Prostate gland (tissue), 2 donors: ENCODE results near the gene PALB2. TPM values are rescaled to one million over a fixed set of nuclear protein-coding genes. Genes with fewer than 3 reads are reported as not detected.
"Not testable (repeated sequence)": the region's sequence is repeated elsewhere in the genome, so short reads cannot be mapped to it uniquely, and the experiment has no call there.

Source experiments
- DNase-seq: peaks from one replicate; pipeline ENCODE4 v3.0.0-alpha.2; 2019; ENCODE audit warnings: low spot score
- H3K27ac ChIP-seq, 2 donors: fragments of 200-600 bp; sonication (generic); 2 replicates each; pipeline ENCODE4 v1.5.1; 2017 to 2019
- H3K27me3 ChIP-seq: fragments of 200-600 bp; sonication (generic); replicated peaks from 2 replicates; pipeline ENCODE4 v1.5.1; 2019; ENCODE audit not compliant: insufficient read depth
- H3K36me3 ChIP-seq, 2 donors: fragments of 200-600 bp; sonication (generic); 1 replicate in 1 of 2; 2 replicates in 1 of 2; pipeline versions ENCODE4 v1.5.1 to v1.8.1; 2017 to 2019
- H3K4me1 ChIP-seq: fragments of 200-600 bp; sonication (generic); replicated peaks from 2 replicates; pipeline ENCODE4 v1.5.1; 2019
- H3K4me3 ChIP-seq, 2 donors: fragments of 200-600 bp; sonication (generic); 2 replicates each; pipeline ENCODE4 v1.5.1; 2017 to 2019
- H3K9me3 ChIP-seq: fragments of 200-600 bp; sonication (generic); 2 replicates; pipeline ENCODE4 v1.5.1; 2017
- CTCF ChIP-seq, 4 experiments: fragments of 200-600 bp in 2 of 4; fragments of 450-650 bp in 2 of 4; sonication (generic) in 2 of 4; IDR thresholded peaks; 1 replicate in 3 of 4; 2 replicates in 1 of 4; pipeline ENCODE4 v1.5.1; 2016 to 2019; ENCODE audit warnings: antibody characterized with exemption in 4 of 4, mild to moderate bottlenecking in 2 of 4, moderate library complexity in 2 of 4
- POLR2A ChIP-seq: fragments of 450-650 bp; IDR thresholded peaks from one replicate; pipeline ENCODE4 v1.6.1; 2016; ENCODE audit warnings: antibody characterized with exemption, mild to moderate bottlenecking
- POLR2AphosphoS5 ChIP-seq: sonication (generic); formaldehyde crosslinking; IDR thresholded peaks from one replicate; pipeline ENCODE4 v1.6.1; 2017; ENCODE audit warnings: antibody characterized with exemption
- WGBS: methylation state at CpG from one replicate; pipeline ENCODE4 v1.1.5; 2018; 5-methylcytosine and 5-hydroxymethylcytosine counted together
- intact Hi-C: fragments of 100-400 bp; cut with DNase I; formaldehyde crosslinking; loops from one replicate; pipeline ENCODE4 v1.14.2; 2022
- total RNA-seq, 2 donors: library from RNA; depleted of rRNA; stranded (reverse); fragments of >200 nt; gene quantifications; one replicate each; pipeline ENCODE4 v1.1.0, GENCODE V29; 2016

Gene PALB2
- total RNA-seq, 2 donors from 2014 or later, result 10.8 to 15.6 TPM

- Histone ChIP-seq H3K27me3 (no peaks in the 10 kb centered on the region), H3K9me3 (no peaks in the 10 kb centered on the region), H3K27ac (no peak overlapping the region), H3K36me3 (peaks cover 0 to 1% of the 10 kb centered on the region in 2 donors), H3K4me1 (no peaks in the 10 kb centered on the region), H3K4me3 (no peak overlapping the region)
- intact Hi-C loops, result no loop called here
- TF ChIP-seq CTCF (IDR thresholded peaks at IDR 0.05), result no peak
- no peak for TF ChIP-seq POLR2AphosphoS5
- TF ChIP-seq POLR2A, result no peak
- 90% methylated on average over 8 of the region's 8 CpGs for WGBS
- no peak for DNase-seq
Measured at GRCh38 chr16:23629516-23629915, 11.6 kb downstream of the PALB2 start.

- Histone ChIP-seq H3K27ac (no peak overlapping the region), H3K4me1 (no peaks in the 10 kb centered on the region), H3K27me3 (no peaks in the 10 kb centered on the region), H3K4me3 (no peak overlapping the region), H3K9me3 (no peaks in the 10 kb centered on the region), H3K36me3 (peaks cover 0 to 14% of the 10 kb centered on the region in 2 donors)
- intact Hi-C loops, result no loop called here
- TF ChIP-seq POLR2AphosphoS5 (no peak), CTCF (IDR thresholded peaks at IDR 0.05) (no peak), POLR2A (no peak)
- no peak for DNase-seq
Measured at GRCh38 chr16:23624092-23624491, 17.0 kb downstream of the PALB2 start.

GRCh38 chr16:23615805-23616204 lies 25.3 kb downstream of the PALB2 start:
- WGBS, result 95% methylated on average over 9 of the region's 9 CpGs
- intact Hi-C loops, result no loop called here
- Histone ChIP-seq H3K4me3 (no peak overlapping the region), H3K9me3 (no peaks in the 10 kb centered on the region), H3K27me3 (no peaks in the 10 kb centered on the region), H3K36me3 (peaks cover 0 to 2% of the 10 kb centered on the region in 2 donors), H3K4me1 (no peaks in the 10 kb centered on the region), H3K27ac (no peak overlapping the region)
- DNase-seq, result no peak
- TF ChIP-seq POLR2A, result no peak
- no peak for TF ChIP-seq POLR2AphosphoS5
- no peak for TF ChIP-seq CTCF (IDR thresholded peaks at IDR 0.05)

- Histone ChIP-seq H3K9me3 (no peaks in the 10 kb centered on the region), H3K36me3 (no peaks in the 10 kb centered on the region), H3K27me3 (no peaks in the 10 kb centered on the region), H3K4me3 (no peak overlapping the region), H3K27ac (no peak overlapping the region), H3K4me1 (no peaks in the 10 kb centered on the region)
- WGBS, result 94% methylated on average over 3 of the region's 3 CpGs
- intact Hi-C loops, result no loop called here
- TF ChIP-seq CTCF (IDR thresholded peaks at IDR 0.05) (no peak), POLR2A (no peak), POLR2AphosphoS5 (no peak)
- no peak for DNase-seq
Measured at GRCh38 chr16:23611936-23612335, 29.2 kb downstream of the PALB2 start.

- H3K4me1 ChIP-seq, H3K27ac ChIP-seq, H3K27me3 ChIP-seq, intact Hi-C loops, H3K4me3 ChIP-seq, DNase-seq, H3K36me3 ChIP-seq, H3K9me3 ChIP-seq: not testable (repeated sequence)
- 98% methylated on average over 6 of the region's 6 CpGs for WGBS
Measured at GRCh38 chr16:23610905-23611304, 30.2 kb downstream of the PALB2 start.
